A673 (cell line): Measurements from ENCODE around the gene MSN.

Experiments used
- CTCF ChIP-seq: fragments of 300-800, 200-600 bp; sonication (generic); conservative IDR thresholded peaks from 2 replicates; pipeline ENCODE4 v1.5.1; 2017; ENCODE audit warnings: low read depth, mild to moderate bottlenecking, antibody characterized with exemption, low read length, moderate library complexity, mixed read lengths
- EZH2 ChIP-seq: fragments of 200-600 bp; sonication (generic); IDR thresholded peaks from 2 replicates; pipeline ENCODE4 v1.6.1; 2017; ENCODE audit warnings: borderline replicate concordance, low read depth, mild to moderate bottlenecking, mixed read lengths, antibody characterized with exemption, low read length; ENCODE audit not compliant: poor library complexity, severe bottlenecking

- TF ChIP-seq CTCF (no peak), EZH2 (no peak)
Measured at GRCh38 chrX:65745427-65745826, 78.0 kb downstream of the MSN start.
